Measurements from ENCODE around the gene TMEM184C. TPM values are rescaled to one million over a fixed set of nuclear protein-coding genes. Genes with fewer than 3 reads are reported as not detected.

Gene TMEM184C
- total RNA-seq, 4 donors from 2014 or later = 14.9 to 40.3 (median 25.5) TPM

DNA sequence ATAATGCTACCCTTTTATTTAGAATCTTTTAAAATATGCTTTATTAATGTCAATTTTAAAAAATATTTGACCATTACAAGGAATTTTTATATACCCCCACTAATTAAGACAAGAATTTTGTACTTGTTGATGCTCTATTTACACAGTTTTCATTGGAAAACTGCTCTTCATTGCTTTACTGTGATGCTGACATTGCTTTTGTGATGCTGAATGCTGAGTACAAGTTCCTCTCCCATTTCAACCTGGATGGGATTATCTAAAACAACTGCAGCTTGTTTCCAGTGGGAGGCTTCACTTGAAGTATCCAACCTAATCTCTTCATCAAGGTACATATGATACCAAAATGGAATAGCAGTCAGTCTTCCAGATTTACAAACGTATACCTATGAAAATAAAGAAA, 21.2 kb downstream of the TMEM184C start:
- Histone ChIP-seq H3K4me1 (no peaks in the 10 kb centered on the region), H3K4me3 (no peak overlapping the region), H3K9me3 (no peaks in the 10 kb centered on the region), H3K36me3 (peaks cover 0 to 56% (median 15%) of the 10 kb centered on the region in 4 donors), H3K27me3 (no peaks in the 10 kb centered on the region), H3K27ac (no peak overlapping the region)
- DNase-seq = no peak
- 78 to 96% methylated on average over 1 of the region's 1 CpG for WGBS, 2 donors (ENCODE audit: low coverage in 1 of 2)
- TF ChIP-seq POLR2A (IDR thresholded peaks at IDR 0.05) (no peak), POLR2AphosphoS5 (IDR thresholded peaks at IDR 0.05) (no peak), EP300 (IDR thresholded peaks at IDR 0.05; ENCODE audit: low read depth) (no peak)
- TF ChIP-seq, protein P1, sequence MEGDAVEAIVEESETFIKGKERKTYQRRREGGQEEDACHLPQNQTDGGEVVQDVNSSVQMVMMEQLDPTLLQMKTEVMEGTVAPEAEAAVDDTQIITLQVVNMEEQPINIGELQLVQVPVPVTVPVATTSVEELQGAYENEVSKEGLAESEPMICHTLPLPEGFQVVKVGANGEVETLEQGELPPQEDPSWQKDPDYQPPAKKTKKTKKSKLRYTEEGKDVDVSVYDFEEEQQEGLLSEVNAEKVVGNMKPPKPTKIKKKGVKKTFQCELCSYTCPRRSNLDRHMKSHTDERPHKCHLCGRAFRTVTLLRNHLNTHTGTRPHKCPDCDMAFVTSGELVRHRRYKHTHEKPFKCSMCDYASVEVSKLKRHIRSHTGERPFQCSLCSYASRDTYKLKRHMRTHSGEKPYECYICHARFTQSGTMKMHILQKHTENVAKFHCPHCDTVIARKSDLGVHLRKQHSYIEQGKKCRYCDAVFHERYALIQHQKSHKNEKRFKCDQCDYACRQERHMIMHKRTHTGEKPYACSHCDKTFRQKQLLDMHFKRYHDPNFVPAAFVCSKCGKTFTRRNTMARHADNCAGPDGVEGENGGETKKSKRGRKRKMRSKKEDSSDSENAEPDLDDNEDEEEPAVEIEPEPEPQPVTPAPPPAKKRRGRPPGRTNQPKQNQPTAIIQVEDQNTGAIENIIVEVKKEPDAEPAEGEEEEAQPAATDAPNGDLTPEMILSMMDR (IDR thresholded peaks at IDR 0.05) = no peak
- in situ Hi-C loops (cut with MboI; ENCODE audit: low pct_ligation_motif_present in 1 of 4, low pct_unique_long_range_greater_than_20kb in 1 of 4, low sequenced_read_pairs in 3 of 4) = no loop called here
- intact Hi-C loops (cut with DNase I; ENCODE audit: low total_unique reads) = no loop called here

DNA sequence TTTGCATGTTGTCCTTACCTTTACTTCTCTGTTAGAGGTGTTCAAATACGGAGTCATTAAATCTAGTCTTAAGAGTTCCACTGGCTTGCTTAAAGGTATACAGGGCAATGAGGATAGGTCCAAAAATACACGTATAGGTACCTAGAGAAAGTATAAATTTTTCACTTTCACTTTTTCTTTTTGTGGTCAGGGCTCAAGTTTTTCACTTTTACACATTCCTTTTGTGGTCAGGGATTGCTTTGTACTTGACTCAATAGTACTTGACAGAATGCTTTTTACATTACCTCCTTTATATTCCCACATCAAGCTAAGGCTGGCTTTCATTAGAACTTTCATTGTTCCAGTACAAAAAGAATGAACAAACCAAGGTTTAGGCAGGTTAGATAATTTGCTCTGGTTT, 21.7 kb downstream of the TMEM184C start:
- 79 to 81% methylated on average over 2 of the region's 2 CpGs for WGBS, 2 donors (ENCODE audit: low coverage in 1 of 2)
- Histone ChIP-seq H3K36me3 (peaks cover 0 to 50% (median 12%) of the 10 kb centered on the region in 4 donors), H3K9me3 (no peaks in the 10 kb centered on the region), H3K4me3 (no peak overlapping the region), H3K27ac (no peak overlapping the region), H3K4me1 (no peaks in the 10 kb centered on the region), H3K27me3 (no peaks in the 10 kb centered on the region)
- in situ Hi-C loops (cut with MboI; ENCODE audit: low pct_ligation_motif_present in 1 of 4, low pct_unique_long_range_greater_than_20kb in 1 of 4, low sequenced_read_pairs in 3 of 4) = no loop called here
- no peak for DNase-seq
- TF ChIP-seq POLR2AphosphoS5 (IDR thresholded peaks at IDR 0.05) (no peak), EP300 (IDR thresholded peaks at IDR 0.05; ENCODE audit: low read depth) (no peak), POLR2A (IDR thresholded peaks at IDR 0.05) (no peak)
- TF ChIP-seq, protein P1 (IDR thresholded peaks at IDR 0.05) = no peak
- intact Hi-C loops (cut with DNase I; ENCODE audit: low total_unique reads) = no loop called here

DNA sequence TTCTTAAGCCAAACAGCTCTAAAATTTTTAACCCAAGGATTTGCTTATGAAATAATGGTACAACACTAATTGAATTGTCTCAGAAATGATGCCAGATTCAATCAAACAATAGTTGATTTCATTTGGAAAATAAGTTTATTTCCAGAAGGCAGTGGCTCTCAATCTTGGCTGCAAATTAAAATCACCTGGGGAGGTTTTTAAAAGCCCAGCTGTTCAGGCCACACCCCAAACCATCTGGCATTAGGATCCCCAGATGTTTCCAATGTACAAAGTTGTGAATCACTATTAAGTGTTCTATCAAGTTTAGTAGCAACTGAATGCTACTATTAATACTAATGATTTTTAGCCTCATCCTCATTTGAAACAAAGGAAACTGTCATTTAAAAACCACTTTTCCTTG, 22.2 kb downstream of the TMEM184C start:
- Histone ChIP-seq H3K27me3 (no peaks in the 10 kb centered on the region), H3K27ac (no peak overlapping the region), H3K36me3 (peaks cover 0 to 46% (median 11%) of the 10 kb centered on the region in 4 donors), H3K4me3 (no peak overlapping the region), H3K4me1 (no peaks in the 10 kb centered on the region), H3K9me3 (no peaks in the 10 kb centered on the region)
- in situ Hi-C loops (cut with MboI; ENCODE audit: low pct_ligation_motif_present in 1 of 4, low pct_unique_long_range_greater_than_20kb in 1 of 4, low sequenced_read_pairs in 3 of 4) (no loop called here), intact Hi-C loops (cut with DNase I; ENCODE audit: low total_unique reads) (no loop called here)
- TF ChIP-seq POLR2A (IDR thresholded peaks at IDR 0.05) (no peak), POLR2AphosphoS5 (IDR thresholded peaks at IDR 0.05) (no peak), EP300 (IDR thresholded peaks at IDR 0.05; ENCODE audit: low read depth) (no peak)
- TF ChIP-seq, protein P1 (IDR thresholded peaks at IDR 0.05) = no peak
- DNase-seq = no peak

DNA sequence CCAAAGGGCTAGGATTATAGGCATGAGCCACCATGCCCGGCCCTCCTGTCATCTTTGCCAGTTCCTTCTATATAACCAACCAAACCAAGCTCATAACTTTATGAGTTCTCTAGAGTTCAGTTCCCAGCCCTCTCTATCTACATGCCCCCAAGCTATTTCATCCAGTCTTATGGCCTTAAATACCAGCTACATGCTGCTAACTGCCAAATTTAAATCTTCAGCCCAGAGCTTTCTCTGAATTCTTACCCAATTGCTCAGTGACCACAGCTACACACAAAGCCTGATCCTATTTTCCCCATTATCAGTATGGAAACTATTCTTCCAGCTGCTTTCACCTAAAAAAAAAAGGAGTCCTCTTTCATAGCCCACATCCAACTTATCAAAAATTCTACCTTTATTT, 23.1 kb downstream of the TMEM184C start:
- intact Hi-C loops (cut with DNase I; ENCODE audit: low total_unique reads) (no loop called here), in situ Hi-C loops (cut with MboI; ENCODE audit: low pct_ligation_motif_present in 1 of 4, low pct_unique_long_range_greater_than_20kb in 1 of 4, low sequenced_read_pairs in 3 of 4) (no loop called here)
- TF ChIP-seq EP300 (IDR thresholded peaks at IDR 0.05; ENCODE audit: low read depth) (no peak), POLR2AphosphoS5 (IDR thresholded peaks at IDR 0.05) (no peak), POLR2A (IDR thresholded peaks at IDR 0.05) (no peak)
- TF ChIP-seq, protein P1 (IDR thresholded peaks at IDR 0.05) = no peak
- 100% methylated on average over 1 of the region's 1 CpG; no CpG with 5 or more reads in 1 of the 2 donors for WGBS, 2 donors (ENCODE audit: low coverage in 1 of 2)
- Histone ChIP-seq H3K27me3 (no peaks in the 10 kb centered on the region), H3K9me3 (no peaks in the 10 kb centered on the region), H3K4me1 (no peaks in the 10 kb centered on the region), H3K36me3 (peaks cover 0 to 36% (median 8%) of the 10 kb centered on the region in 4 donors), H3K27ac (no peak overlapping the region), H3K4me3 (no peak overlapping the region)
- no peak for DNase-seq

All from transverse colon (tissue), 4 donors.